GM21619 (cell line): ENCODE measurements around the gene TMEM82.
"Not testable (repeated sequence)": the region's sequence is repeated elsewhere in the genome, so short reads cannot be mapped to it uniquely, and the experiment has no call there.

ENCODE experiments used
- ATAC-seq: cut with Tn5 transposase; IDR thresholded peaks from one replicate; pipeline ENCODE4 v1.9.1; 2021; ENCODE audit not compliant: unreplicated experiment

Gene TMEM82

DNA sequence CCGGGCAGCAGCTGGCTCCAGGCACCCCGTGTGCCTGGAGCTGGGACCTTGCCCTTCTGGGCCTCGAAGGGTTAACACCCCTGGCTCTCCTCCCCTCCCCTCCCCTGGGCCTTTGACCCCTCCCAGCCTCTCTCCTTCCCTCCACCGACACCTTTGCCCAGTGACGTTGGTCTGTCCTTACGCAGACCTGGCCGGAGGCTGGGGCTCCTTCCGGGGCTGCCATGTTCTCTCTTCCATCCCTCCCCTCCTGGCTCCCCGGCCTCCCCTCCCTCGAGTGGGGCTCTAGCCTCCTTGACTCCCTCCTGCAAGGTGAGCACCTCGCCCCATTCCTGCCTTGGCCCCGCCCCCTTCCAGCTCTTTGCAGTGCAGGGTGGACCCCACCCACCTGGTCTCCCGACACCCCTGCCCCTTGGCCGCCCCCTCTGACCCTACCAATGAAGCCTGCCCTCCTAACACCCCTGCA, at the start of gene TMEM82:
Gene TMEM82 (plus strand): TSS at position 161 of the 463 bp plus-strand sequence. CDS start 61 bp downstream, at position 222.
- no peak for ATAC-seq

- no peak for ATAC-seq
These were observed 48.9 kb upstream of the TMEM82 start for GRCh38 chr1:15693371-15693770.

DNA sequence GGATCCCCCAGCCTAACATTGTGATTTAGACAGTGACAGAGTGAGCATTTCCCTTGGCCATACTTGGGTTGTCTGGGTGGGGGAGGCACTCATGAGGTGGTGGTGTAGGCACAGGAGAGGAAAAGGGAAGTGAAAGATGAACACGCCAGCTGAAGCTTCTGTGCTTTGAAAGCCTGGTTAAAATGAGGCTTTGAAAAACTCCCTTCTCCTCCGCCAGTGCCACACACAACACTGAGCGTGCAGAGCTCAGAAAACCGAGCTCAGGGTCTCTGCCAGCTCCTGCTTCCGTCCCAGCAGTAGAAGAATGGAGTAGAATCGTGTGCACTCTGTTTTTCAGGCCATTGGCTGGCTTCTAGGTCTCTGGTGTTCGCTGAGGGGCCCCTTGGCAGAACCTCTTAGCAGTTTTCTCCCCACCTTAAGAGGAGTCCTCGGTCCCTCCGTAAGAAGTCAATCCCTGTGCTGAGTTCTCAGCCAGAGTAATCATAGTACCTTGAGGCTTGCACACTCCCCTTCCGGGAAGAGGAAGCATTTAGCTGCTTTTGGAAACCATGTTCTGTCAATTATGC, 45.3 kb upstream of the TMEM82 start:
- ATAC-seq: peak; percentile 91

DNA sequence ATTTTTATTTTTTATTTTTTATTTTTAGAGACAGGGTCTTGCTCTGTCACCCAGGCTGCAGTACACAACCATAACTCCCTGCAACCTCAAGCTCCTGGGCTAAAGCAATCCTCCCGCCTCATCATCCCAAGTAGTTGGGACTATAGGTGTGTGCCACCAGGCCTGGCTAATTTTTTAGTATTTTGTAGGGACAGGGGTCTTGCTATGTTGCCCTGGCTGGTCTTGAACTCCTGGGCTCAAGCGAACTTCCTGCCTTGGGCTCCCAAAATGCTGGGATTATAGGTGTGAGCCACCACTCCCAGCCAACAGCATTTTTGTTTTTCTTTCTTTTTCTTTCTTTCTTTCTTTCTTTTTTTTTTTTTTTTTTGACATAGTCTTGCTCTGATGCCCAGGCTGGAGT, 44.1 kb upstream of the TMEM82 start:
- ATAC-seq: no peak

GRCh38 chr1:15699321-15699720, 43.0 kb upstream of the TMEM82 start:
- ATAC-seq: not testable (repeated sequence)

DNA sequence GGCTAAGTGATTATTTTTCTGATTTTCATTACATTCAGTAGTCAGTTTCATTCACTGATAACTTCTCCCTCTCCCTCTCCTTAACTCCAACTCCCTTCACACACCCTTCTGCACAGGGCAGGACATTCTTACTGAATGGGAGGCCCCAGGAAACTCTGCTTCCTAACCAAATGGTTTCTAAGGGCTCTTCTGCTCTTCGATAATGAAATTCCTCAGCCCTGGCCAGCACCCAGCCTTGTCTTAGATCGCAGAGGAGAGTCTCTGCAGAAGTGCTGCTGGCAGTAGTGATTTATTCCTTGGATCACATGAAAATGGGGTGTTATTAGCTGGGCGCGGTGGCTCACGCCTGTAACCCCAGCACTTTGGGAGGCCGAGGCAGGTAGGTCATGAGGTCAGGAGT, 41.8 kb upstream of the TMEM82 start:
- ATAC-seq: no peak

- no peak for ATAC-seq
These were observed 40.5 kb upstream of the TMEM82 start for GRCh38 chr1:15701784-15702183.

DNA sequence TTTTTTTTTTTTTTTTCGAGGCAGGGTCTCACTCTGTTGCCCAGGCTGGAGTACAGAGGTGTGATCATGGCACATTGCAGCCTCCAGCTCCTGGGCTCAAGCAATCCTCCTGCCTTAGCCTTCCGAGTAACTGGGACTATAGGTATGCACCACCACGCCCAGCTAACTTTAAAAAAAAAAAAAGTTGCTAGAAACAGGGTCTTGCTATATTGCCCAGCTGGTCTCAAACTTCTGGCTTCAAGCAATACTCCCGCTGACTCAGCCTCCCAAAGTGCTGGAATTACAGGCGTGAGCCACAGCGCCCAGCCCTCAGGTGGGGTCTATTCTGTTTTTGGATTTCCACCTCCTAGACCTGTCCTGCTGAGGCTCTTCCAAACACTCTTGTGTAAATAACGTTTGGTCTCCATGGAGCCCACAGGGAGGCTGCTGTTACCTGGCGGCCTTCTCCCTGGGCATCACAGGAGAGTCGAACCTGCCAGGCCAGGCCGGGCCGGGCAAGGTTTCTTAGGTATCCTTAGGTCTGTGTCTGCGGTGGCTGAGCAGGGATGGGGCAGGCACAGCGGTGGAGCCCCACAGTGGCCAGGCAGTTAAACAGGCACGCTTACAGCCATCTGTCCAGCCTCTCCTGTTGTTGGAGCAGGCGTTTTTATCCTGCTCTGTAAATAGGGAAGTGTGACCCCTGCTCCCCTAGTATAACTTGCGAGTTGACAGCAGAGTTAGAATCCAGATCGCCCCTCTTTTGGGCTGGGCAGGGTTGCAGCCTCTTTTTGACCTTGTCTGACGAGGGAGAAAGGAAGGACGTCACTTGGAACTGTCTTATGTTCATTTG, 39.4 kb upstream of the TMEM82 start:
- ATAC-seq: no peak

DNA sequence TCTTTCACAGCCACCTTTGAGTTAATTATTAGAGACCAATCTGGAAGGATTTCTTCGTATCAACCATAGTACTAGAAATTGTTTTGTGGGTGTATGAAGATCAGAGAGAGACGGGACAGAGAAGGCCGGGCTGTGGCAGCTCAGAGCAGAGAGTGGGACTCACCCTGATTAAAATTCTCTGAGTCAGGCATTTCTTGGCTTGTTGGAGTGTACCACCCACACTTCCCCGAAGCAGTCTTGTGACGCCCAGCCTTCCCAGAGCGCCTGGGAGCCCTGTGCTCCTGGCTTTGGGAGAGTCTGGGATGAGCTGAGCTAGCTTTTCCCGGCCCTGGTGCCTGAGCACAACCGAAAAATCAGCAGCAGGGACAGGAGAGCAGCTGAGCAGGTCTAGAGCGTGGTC, 38.7 kb upstream of the TMEM82 start:
- no peak for ATAC-seq

- no peak for ATAC-seq
These were observed 37.6 kb upstream of the TMEM82 start for GRCh38 chr1:15704526-15705183.

- no peak for ATAC-seq
These were observed 37.1 kb upstream of the TMEM82 start for GRCh38 chr1:15705184-15705566.

- ATAC-seq: no peak
These were observed 35.5 kb upstream of the TMEM82 start for GRCh38 chr1:15706751-15707150.

GRCh38 chr1:15707239-15707925, 34.9 kb upstream of the TMEM82 start:
- no peak for ATAC-seq

- ATAC-seq: no peak
These were observed 33.7 kb upstream of the TMEM82 start for GRCh38 chr1:15708486-15709137.

GRCh38 chr1:15709226-15709625, 33.1 kb upstream of the TMEM82 start:
- no peak for ATAC-seq

DNA sequence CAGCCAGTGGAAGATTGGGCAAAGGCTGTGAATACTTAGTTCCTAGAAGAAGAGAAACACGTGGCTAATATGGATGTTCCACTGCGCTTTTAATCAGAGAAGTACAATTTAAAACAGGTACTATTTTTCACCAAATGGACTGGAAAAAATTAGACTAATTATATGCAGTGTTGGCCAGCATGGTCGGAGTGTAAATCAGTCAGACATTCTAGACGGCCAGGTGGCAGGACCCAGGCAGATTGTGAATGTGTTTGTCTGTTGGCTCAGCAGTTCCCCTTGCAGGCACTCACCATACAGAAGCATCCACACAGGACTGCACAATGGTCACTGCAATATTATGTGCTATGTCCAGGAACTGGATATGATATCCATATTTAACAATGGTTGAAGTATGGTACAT, 30.1 kb upstream of the TMEM82 start:
- no peak for ATAC-seq

GRCh38 chr1:15714406-15715136, 27.7 kb upstream of the TMEM82 start:
- ATAC-seq: no peak

DNA sequence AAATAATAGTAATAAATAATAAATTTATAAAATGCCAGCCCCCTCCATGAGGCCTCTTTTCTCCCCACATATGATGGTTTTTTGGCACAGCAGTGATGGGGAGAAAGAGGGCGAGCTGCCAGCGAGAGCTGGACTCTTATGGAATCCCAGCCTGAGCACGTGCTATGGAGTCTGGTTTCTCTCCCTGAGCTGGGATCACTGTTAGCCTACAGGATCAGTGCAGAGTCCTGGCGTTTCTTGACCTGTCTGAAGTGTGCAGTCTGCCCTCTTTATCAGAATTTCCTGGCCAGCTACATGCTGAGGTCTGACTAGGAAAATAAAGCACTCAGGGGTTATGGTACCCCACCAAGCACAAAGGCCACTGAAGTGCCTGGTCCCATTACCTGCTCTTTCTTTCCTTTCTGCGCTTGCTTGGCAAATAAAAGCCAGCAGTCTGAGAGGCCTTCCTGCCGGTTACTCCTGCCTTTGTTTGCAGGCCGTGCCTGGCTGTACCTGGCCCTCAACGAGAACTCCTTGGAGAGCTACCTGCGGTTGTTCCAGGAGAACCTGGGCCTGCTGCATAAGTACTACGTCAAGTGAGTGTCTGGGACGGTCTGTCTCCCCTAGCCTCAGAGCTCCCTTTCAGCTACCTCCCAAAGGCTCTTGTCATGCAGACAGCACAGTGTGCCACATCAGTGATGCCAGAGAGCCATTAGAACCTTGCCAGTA, 24.7 kb upstream of the TMEM82 start:
- ATAC-seq: no peak

- no peak for ATAC-seq
These were observed 24.1 kb upstream of the TMEM82 start for GRCh38 chr1:15718199-15718601.
